H1 (cell line): ENCODE measurements around the gene PDCD2. TPM values are rescaled to one million over a fixed set of nuclear protein-coding genes. Genes with fewer than 3 reads are reported as not detected.

ENCODE experiments used
- CTCF ChIA-PET: fragments of 300-600 bp; sonication (Branson Sonifier 250); formaldehyde crosslinking; loops from one replicate; lab custom pipeline; 2021; ENCODE audit not compliant: partially characterized antibody; lab: Charles Lee
- POLR2A ChIA-PET: fragments of 300-600 bp; sonication (Branson Sonifier 250); formaldehyde crosslinking; loops from one replicate; lab custom pipeline; 2021; ENCODE audit warnings: inconsistent platforms; ENCODE audit not compliant: partially characterized antibody; lab: Charles Lee
- DNase-seq, 2 experiments: peaks; one replicate each; pipeline versions ENCODE4 v3.0.0 to v3.0.0-alpha.2; 2010 to 2022; ENCODE audit warnings: low spot score in 2 of 2, low read depth in 1 of 2, mixed read lengths in 1 of 2
- FAIRE-seq: peaks from 2 replicates; lab custom pipeline; 2011; peaks lifted over from hg19 to GRCh38; lab: Jason Lieb, UNC
- H2AFZ ChIP-seq: 2 replicates; pipeline ENCODE4 v1.8.1; 2012; ENCODE audit warnings: low read length, inconsistent platforms
- H2AK5ac ChIP-seq: 2 replicates; pipeline ENCODE4 v1.6.1; 2013; ENCODE audit warnings: low read depth, low read length
- H2BK120ac ChIP-seq: replicated peaks from 2 replicates; pipeline ENCODE3; 2013; ENCODE audit warnings: low read depth, low read length, inconsistent platforms
- H2BK12ac ChIP-seq: 2 replicates; pipeline ENCODE4 v1.6.1; 2013; ENCODE audit warnings: low read depth, low read length
- H2BK15ac ChIP-seq: 2 replicates; pipeline ENCODE4 v1.6.1; 2013; ENCODE audit warnings: low read length
- H2BK20ac ChIP-seq: 2 replicates; pipeline ENCODE4 v1.6.1; 2013; ENCODE audit warnings: low read length
- H2BK5ac ChIP-seq: 2 replicates; pipeline ENCODE4 v1.6.1; 2013; ENCODE audit warnings: low read depth, low read length
- H3K14ac ChIP-seq: 2 replicates; pipeline ENCODE4 v1.6.1; 2013; ENCODE audit warnings: inconsistent platforms; ENCODE audit not compliant: insufficient read length
- H3K18ac ChIP-seq: 2 replicates; pipeline ENCODE4 v1.6.1; 2013; ENCODE audit warnings: low read length; ENCODE audit errors: extremely low read depth
- H3K23ac ChIP-seq: 2 replicates; pipeline ENCODE4 v1.6.1; 2013; ENCODE audit warnings: inconsistent platforms; ENCODE audit not compliant: insufficient read length
- H3K23me2 ChIP-seq: 2 replicates; pipeline ENCODE4 v1.6.1; 2013; ENCODE audit warnings: low read depth, low read length
- H3K27ac ChIP-seq: 2 replicates; pipeline ENCODE4 v1.6.1; 2011; ENCODE audit warnings: low read depth, low read length, inconsistent platforms
- H3K27me3 ChIP-seq, 4 experiments: replicated peaks in 1 of 4; 1 replicate in 1 of 4; 2 replicates in 3 of 4; pipeline versions ENCODE4 v1.6.1 to v1.8.1; 2011 to 2013; ENCODE audit warnings: low read length in 3 of 4, mild to moderate bottlenecking in 3 of 4, inconsistent platforms in 2 of 4, mixed read lengths in 2 of 4, moderate library complexity in 1 of 4; ENCODE audit not compliant: control insufficient read depth in 3 of 4, insufficient read depth in 3 of 4; ENCODE audit errors: extremely low read depth in 1 of 4
- H3K36me3 ChIP-seq, 4 experiments: 2 replicates each; pipeline versions ENCODE4 v1.6.1 to v1.8.1; 2011 to 2013; ENCODE audit warnings: mild to moderate bottlenecking in 4 of 4, low read length in 3 of 4, moderate library complexity in 2 of 4, control low read depth in 1 of 4, inconsistent platforms in 1 of 4; ENCODE audit not compliant: insufficient read depth in 4 of 4, control insufficient read depth in 2 of 4
- H3K4ac ChIP-seq: replicated peaks from 2 replicates; pipeline ENCODE3; 2013; ENCODE audit warnings: low read length, low read depth, mixed read lengths, inconsistent platforms; ENCODE audit not compliant: insufficient read length
- H3K4me1 ChIP-seq, 4 experiments: replicated peaks in 1 of 4; 1 replicate in 1 of 4; 2 replicates in 3 of 4; pipeline versions ENCODE4 v1.6.1 to v1.8.1; 2011 to 2013; ENCODE audit warnings: low read length in 3 of 4, inconsistent platforms in 2 of 4, mixed read lengths in 1 of 4; ENCODE audit not compliant: insufficient read depth in 4 of 4, control insufficient read depth in 3 of 4
- H3K4me2 ChIP-seq, 2 experiments: 2 replicates each; pipeline versions ENCODE4 v1.6.1 to v1.8.1; 2011 to 2013; ENCODE audit warnings: low read depth in 2 of 2, low read length in 2 of 2, control low read depth in 1 of 2, inconsistent platforms in 1 of 2, mild to moderate bottlenecking in 1 of 2; ENCODE audit not compliant: insufficient read depth in 1 of 2
- H3K4me3 ChIP-seq, 4 experiments: fragments of 200-600, 300-600 bp in 1 of 4; sonication (generic), shearing (Covaris generic), sonication (Bioruptor Twin) in 1 of 4; 2 replicates each; pipeline versions ENCODE4 v1.5.1 to v1.8.1; 2011 to 2016; ENCODE audit warnings: low read length in 4 of 4, low read depth in 3 of 4, control low read depth in 2 of 4, inconsistent platforms in 2 of 4, mild to moderate bottlenecking in 2 of 4, mixed read lengths in 1 of 4, moderate library complexity in 1 of 4; ENCODE audit not compliant: insufficient read depth in 2 of 4; ENCODE audit errors: extremely low read depth in 1 of 4
- H3K56ac ChIP-seq: replicated peaks from 2 replicates; pipeline ENCODE3; 2013; ENCODE audit warnings: low read depth, mild to moderate bottlenecking, mixed read lengths, low read length, inconsistent platforms; ENCODE audit not compliant: insufficient read length
- H3K79me1 ChIP-seq: 2 replicates; pipeline ENCODE4 v1.6.1; 2013; ENCODE audit warnings: low read depth, low read length, control low read depth
- H3K79me2 ChIP-seq, 2 experiments: 2 replicates each; pipeline versions ENCODE4 v1.6.1 to v1.8.1; 2012 to 2013; ENCODE audit warnings: low read length in 2 of 2, mild to moderate bottlenecking in 2 of 2, inconsistent platforms in 1 of 2; ENCODE audit not compliant: insufficient read depth in 2 of 2, control insufficient read depth in 1 of 2
- H3K9ac ChIP-seq, 4 experiments: replicated peaks in 1 of 4; 1 replicate in 1 of 4; 2 replicates in 3 of 4; pipeline versions ENCODE4 v1.6.1 to v1.8.1; 2011 to 2013; ENCODE audit warnings: low read depth in 3 of 4, low read length in 3 of 4, control low read depth in 2 of 4, mild to moderate bottlenecking in 2 of 4, moderate library complexity in 2 of 4, inconsistent platforms in 1 of 4; ENCODE audit errors: extremely low read depth in 1 of 4
- H3K9me3 ChIP-seq, 2 experiments: 2 replicates each; pipeline versions ENCODE4 v1.6.1 to v1.8.1; 2012 to 2013; ENCODE audit warnings: mild to moderate bottlenecking in 2 of 2, moderate library complexity in 2 of 2, control low read depth in 1 of 2, inconsistent platforms in 1 of 2, low read depth in 1 of 2, low read length in 1 of 2, mixed read lengths in 1 of 2; ENCODE audit not compliant: insufficient read depth in 2 of 2
- H4K20me1 ChIP-seq, 2 experiments: replicated peaks in 1 of 2; 2 replicates each; pipeline versions ENCODE3 to v1.8.1; 2011 to 2013; ENCODE audit warnings: inconsistent platforms in 2 of 2, low read length in 2 of 2, mild to moderate bottlenecking in 1 of 2; ENCODE audit not compliant: insufficient read depth in 2 of 2, control insufficient read depth in 1 of 2
- H4K5ac ChIP-seq: 2 replicates; pipeline ENCODE4 v1.6.1; 2013; ENCODE audit warnings: low read length, low read depth, mixed read lengths, inconsistent platforms; ENCODE audit not compliant: insufficient read length
- H4K8ac ChIP-seq: 2 replicates; pipeline ENCODE4 v1.8.0; 2013; ENCODE audit warnings: mild to moderate bottlenecking, moderate library complexity, low read length, inconsistent platforms; ENCODE audit not compliant: insufficient read depth; ENCODE audit errors: extremely low read depth
- H4K91ac ChIP-seq: replicated peaks from 2 replicates; pipeline ENCODE3; 2013; ENCODE audit warnings: low read length, mixed read lengths, inconsistent platforms; ENCODE audit not compliant: insufficient read length
- CBX5 ChIP-seq: fragments of 300-800, 300-1000 bp; sonication (generic); IDR thresholded peaks from 2 replicates; pipeline ENCODE4 v1.7.1; 2016; ENCODE audit warnings: antibody characterized with exemption, low read length, low read depth
- GABPA ChIP-seq: IDR thresholded peaks from 2 replicates; pipeline ENCODE4 v1.6.1; 2011; ENCODE audit warnings: mild to moderate bottlenecking, low read length, moderate library complexity, borderline replicate concordance; ENCODE audit not compliant: insufficient read depth
- POLR2A ChIP-seq, 2 experiments: IDR thresholded peaks; 1 replicate in 1 of 2; 2 replicates in 1 of 2; pipeline ENCODE4 v1.6.1; 2011; ENCODE audit warnings: low read depth in 2 of 2, low read length in 2 of 2, mild to moderate bottlenecking in 2 of 2; ENCODE audit errors: control extremely low read depth in 1 of 2
- SUZ12 ChIP-seq: fragments of 200-600 bp; sonication (generic); IDR thresholded peaks from 2 replicates; pipeline ENCODE4 v1.6.1; 2012; ENCODE audit warnings: mild to moderate bottlenecking, inconsistent platforms, low read length, moderate library complexity, mixed read lengths
- WGBS, 2 experiments: shearing (Covaris generic) in 1 of 2; methylation state at CpG; one replicate each; pipeline versions ENCODE4 v1.1.6 to v1.1.7; 2013 to 2015; ENCODE audit warnings: low lambda C conversion rate in 2 of 2, mixed read lengths in 2 of 2, inconsistent platforms in 1 of 2, low coverage in 1 of 2, missing lambda C conversion rate in 1 of 2; ENCODE audit not compliant: insufficient replicate concordance in 2 of 2, insufficient coverage in 1 of 2, insufficient read length in 1 of 2; ENCODE audit errors: extremely low coverage in 1 of 2, missing lambda C conversion rate in 1 of 2; 5-methylcytosine and 5-hydroxymethylcytosine counted together
- polyA plus RNA-seq, 7 experiments: library from polyadenylated mRNA; depleted of rRNA in 3 of 7; stranded (reverse) in 5 of 7; unstranded in 2 of 7; fragments of >200 nt in 5 of 7; fragments of 200-250 nt in 2 of 7; gene quantifications; 1 replicate in 5 of 7; 2 replicates in 1 of 7; 4 replicates in 1 of 7; pipeline versions ENCODE4 v1.2.1 to v1.2.3, GENCODE V29; 2011 to 2013; ENCODE audit warnings: missing spikeins in 2 of 7, mixed read lengths in 2 of 7
- total RNA-seq: library from RNA; stranded (reverse); fragmentation: NEBNext Ultra II Directional; extraction: Animal tissue kit (Norgen Biotek cat#: 25700); gene quantifications from 2 replicates; pipeline ENCODE4 v1.2.1, GENCODE V29; 2021
- TF ChIP-seq, protein P1 (sequence below), 3 experiments: IDR thresholded peaks; 1 replicate in 2 of 3; 2 replicates in 1 of 3; pipeline versions ENCODE4 v1.5.1 to v1.6.1; 2011; ENCODE audit warnings: low read length in 3 of 3, mild to moderate bottlenecking in 3 of 3, inconsistent platforms in 2 of 3, low read depth in 1 of 3, moderate library complexity in 1 of 3; ENCODE audit not compliant: insufficient read depth in 1 of 3; ENCODE audit errors: control extremely low read depth in 1 of 3
- TF ChIP-seq, protein P2 (sequence below): IDR thresholded peaks from 2 replicates; pipeline ENCODE4 v1.6.1; 2012; ENCODE audit warnings: inconsistent platforms

Gene PDCD2
- total and polyA plus RNA-seq, 2 of the 8 experiments (the other 6 are each of a cell fraction or from before 2014, with no cell fraction given) = 74.1 to 116 TPM

DNA sequence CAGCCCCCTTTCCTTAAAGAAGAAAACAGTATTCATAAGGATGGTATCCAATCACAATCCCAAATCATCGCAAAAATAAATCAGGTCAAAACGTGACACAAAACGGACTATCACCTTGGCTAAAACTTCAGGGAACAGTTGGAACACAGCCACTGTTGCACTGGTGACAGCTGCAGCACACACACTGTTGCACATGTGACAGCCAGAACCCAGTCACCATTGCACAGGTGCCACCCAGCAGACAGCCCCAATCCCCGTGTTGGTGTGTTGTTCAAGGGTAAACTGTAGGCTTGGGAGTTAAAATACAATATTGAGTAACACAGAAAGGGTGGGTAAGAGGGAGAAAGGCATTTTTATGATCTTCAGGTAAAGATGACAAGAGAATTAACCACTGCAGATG is 47.1 kb downstream of the PDCD2 start:
- POLR2A ChIA-PET = interaction anchor here (1.0 to 1.4 kb wide), 2 partner anchors 15 to 747 kb away, joined by 3 to 5 read pairs; partner anchors contain the start of gene PSMB1
- WGBS, 2 experiments = 91% methylated on average over 4 of the region's 4 CpGs; no CpG with 5 or more reads in 1 of the 2 experiments
- Histone ChIP-seq H3K4me1 (no peaks in the 10 kb centered on the region), H3K4me3 (no peak overlapping the region), H3K79me1 (no peaks in the 10 kb centered on the region; the same call in 1 of the 2 replicates), H3K27me3 (no peaks in the 10 kb centered on the region), H2BK20ac (no peak overlapping the region), H2BK5ac (no peak overlapping the region), H4K20me1 (peaks cover 6 to 10% of the 10 kb centered on the region in 2 experiments), H3K23ac (no peak overlapping the region), H3K36me3 (peaks cover 29 to 83% (median 58%) of the 10 kb centered on the region in 4 experiments), H2AK5ac (no peak overlapping the region), H3K9ac (no peak overlapping the region), H4K8ac (no peak overlapping the region), H2BK15ac (no peak overlapping the region), H3K23me2 (no peaks in the 10 kb centered on the region), H3K79me2 (peaks cover 0 to 13% of the 10 kb centered on the region in 2 experiments; a peak in 1 of 4 replicates), H3K4ac (no peak overlapping the region), H3K56ac (no peak overlapping the region), H4K91ac (no peak overlapping the region), H3K18ac (no peak overlapping the region), H3K14ac (no peak overlapping the region), H2BK12ac (no peak overlapping the region), H3K27ac (no peak overlapping the region), H2AFZ (no peak overlapping the region), H2BK120ac (no peak overlapping the region), H4K5ac (no peak overlapping the region), H3K9me3 (no peaks in the 10 kb centered on the region), H3K4me2 (no peak overlapping the region)
- FAIRE-seq = no peak
- DNase-seq = no peak
- no peak for TF ChIP-seq POLR2A (IDR thresholded peaks at IDR 0.05; ENCODE audit: control extremely low read depth in 1 of 2, low read depth in 2 of 2, low read length in 2 of 2)
- TF ChIP-seq GABPA = no peak
- no peak for TF ChIP-seq SUZ12
- TF ChIP-seq, protein P1, sequence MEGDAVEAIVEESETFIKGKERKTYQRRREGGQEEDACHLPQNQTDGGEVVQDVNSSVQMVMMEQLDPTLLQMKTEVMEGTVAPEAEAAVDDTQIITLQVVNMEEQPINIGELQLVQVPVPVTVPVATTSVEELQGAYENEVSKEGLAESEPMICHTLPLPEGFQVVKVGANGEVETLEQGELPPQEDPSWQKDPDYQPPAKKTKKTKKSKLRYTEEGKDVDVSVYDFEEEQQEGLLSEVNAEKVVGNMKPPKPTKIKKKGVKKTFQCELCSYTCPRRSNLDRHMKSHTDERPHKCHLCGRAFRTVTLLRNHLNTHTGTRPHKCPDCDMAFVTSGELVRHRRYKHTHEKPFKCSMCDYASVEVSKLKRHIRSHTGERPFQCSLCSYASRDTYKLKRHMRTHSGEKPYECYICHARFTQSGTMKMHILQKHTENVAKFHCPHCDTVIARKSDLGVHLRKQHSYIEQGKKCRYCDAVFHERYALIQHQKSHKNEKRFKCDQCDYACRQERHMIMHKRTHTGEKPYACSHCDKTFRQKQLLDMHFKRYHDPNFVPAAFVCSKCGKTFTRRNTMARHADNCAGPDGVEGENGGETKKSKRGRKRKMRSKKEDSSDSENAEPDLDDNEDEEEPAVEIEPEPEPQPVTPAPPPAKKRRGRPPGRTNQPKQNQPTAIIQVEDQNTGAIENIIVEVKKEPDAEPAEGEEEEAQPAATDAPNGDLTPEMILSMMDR (IDR thresholded peaks at IDR 0.05; ENCODE audit: control extremely low read depth in 1 of 3, insufficient read depth in 1 of 3, low read depth in 1 of 3, low read length in 3 of 3) = no peak
- TF ChIP-seq CBX5 = no peak
- TF ChIP-seq, protein P2, sequence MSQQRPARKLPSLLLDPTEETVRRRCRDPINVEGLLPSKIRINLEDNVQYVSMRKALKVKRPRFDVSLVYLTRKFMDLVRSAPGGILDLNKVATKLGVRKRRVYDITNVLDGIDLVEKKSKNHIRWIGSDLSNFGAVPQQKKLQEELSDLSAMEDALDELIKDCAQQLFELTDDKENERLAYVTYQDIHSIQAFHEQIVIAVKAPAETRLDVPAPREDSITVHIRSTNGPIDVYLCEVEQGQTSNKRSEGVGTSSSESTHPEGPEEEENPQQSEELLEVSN = no peak
- CTCF ChIA-PET = no interaction called here
